ENCODE measurements around the gene SLC23A1.
"Not testable (repeated sequence)": the region's sequence is repeated elsewhere in the genome, so short reads cannot be mapped to it uniquely, and the experiment has no call there.

The SLC23A1 gene

GRCh38 chr5:139389701-139390638, 6.9 kb upstream of the SLC23A1 start, which contains the start of gene MZB1:
MZB1 (minus strand) TSS chr5:139389913; CDS start chr5:139389856, 57 bp downstream.
- no peak for DNase-seq (ENCODE audit: low spot score)

GRCh38 chr5:139388198-139388821, 5.2 kb upstream of the SLC23A1 start:
- DNase-seq (ENCODE audit: low spot score): no peak

- no peak for DNase-seq (ENCODE audit: low spot score)
Measured at GRCh38 chr5:139387611-139388197, 4.6 kb upstream of the SLC23A1 start.

DNA sequence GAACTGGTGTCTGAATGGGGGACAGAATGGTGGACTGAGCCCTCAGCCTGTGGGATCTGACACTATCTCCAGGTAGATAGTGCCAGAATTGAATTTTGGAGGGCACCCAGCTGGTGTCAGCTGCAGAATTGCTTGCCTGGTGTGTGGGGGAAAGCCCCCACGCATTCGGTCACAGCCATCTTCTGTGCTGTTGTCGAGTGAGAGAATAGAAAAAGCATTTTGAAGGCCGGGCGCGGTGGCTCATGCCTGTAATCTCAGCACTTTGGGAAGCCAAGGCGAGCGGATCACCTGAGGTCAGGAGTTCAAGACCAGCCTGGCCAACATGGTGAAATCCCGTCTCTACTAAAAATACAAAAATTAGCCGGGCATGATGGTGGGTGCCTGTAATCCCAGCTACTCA, 3.9 kb upstream of the SLC23A1 start:
- DNase-seq (ENCODE audit: low spot score): not testable (repeated sequence)

GRCh38 chr5:139386050-139386438, 2.9 kb upstream of the SLC23A1 start:
- DNase-seq (ENCODE audit: low spot score): no peak

- peak; percentile 44 for DNase-seq (ENCODE audit: low spot score)
Measured at GRCh38 chr5:139385061-139386049, 2.3 kb upstream of the SLC23A1 start.

DNA sequence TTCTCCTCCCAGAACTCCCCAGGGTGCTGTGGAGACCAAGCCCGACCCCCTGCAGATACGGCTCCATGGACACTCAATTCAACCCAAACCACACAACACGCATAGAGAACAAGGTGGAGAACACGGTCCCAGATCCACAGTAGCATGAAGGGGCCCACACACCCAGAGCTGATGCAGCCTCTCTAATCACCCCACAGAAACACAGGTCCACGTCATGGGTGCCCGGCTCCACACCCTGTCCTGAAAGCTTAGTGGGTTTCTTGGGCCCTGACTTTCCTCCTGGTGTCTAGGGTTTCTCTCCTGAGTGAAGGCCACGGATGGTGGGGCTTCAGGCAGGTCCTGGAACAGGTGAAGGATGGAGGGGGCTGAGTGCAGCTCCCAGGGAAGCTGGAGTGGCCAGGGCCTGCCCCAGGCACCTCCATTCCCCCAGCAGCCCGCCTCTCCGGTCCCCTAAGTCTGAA, 1.5 kb upstream of the SLC23A1 start:
- no peak for DNase-seq (ENCODE audit: low spot score)

DNA sequence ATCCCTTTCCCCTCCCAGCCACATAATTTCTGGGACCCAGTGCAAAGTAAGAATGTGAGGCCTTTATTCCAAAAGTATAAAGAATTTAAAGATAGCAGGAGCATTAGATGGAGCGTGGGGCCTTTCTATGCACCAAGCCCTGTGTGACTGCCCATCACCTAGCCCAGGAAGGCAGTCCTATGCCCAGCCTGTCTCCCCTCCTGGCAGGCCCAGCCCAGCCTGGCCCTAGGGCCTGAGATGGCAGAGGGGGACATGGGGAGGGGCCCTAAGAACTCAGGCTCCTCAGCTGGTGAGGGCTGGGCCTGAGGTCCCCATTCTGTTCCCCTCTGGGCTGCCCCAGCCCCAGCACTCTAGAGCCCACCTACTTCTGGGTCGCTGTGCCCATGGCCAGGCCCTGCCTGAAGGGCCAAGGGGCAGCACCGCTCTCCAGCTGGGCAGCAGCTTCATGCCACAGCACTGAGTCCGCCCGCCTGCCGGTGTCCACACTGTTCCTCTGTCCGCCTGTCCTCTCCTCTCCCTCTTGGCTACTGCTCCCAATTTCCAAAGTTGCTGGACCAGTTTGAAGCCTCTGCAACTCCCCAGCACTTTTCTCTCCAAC, 995 bp upstream of the SLC23A1 start:
- no peak for DNase-seq (ENCODE audit: low spot score)

- DNase-seq (ENCODE audit: low spot score): no peak
Measured at GRCh38 chr5:139382807-139383206, 290 bp downstream of the SLC23A1 start.

- no peak for DNase-seq (ENCODE audit: low spot score)
Measured at GRCh38 chr5:139381837-139382761, 998 bp downstream of the SLC23A1 start.

- no peak for DNase-seq (ENCODE audit: low spot score)
Measured at GRCh38 chr5:139379626-139380449, 3.3 kb downstream of the SLC23A1 start.

DNA sequence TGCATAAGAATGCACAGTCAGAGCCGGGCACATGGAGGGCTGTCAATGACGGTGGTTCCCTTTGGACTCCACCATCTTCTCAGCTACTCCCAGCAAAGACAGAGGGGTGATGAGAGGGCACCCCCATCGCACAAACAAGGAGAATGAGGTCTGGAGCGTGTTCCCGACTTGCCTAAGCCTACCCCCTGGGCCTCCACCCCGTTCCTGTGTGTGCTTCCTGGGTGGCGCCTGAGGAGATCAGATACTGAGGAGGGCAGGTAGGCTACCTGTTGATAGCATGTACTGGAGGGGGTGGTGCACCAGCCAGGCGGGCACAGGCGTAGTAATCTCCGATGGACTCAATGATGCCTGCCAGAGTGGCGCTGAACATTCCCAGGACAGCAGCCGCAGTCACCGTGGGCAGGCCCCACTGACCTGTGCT, 4.1 kb downstream of the SLC23A1 start:
- no peak for DNase-seq (ENCODE audit: low spot score)

DNA sequence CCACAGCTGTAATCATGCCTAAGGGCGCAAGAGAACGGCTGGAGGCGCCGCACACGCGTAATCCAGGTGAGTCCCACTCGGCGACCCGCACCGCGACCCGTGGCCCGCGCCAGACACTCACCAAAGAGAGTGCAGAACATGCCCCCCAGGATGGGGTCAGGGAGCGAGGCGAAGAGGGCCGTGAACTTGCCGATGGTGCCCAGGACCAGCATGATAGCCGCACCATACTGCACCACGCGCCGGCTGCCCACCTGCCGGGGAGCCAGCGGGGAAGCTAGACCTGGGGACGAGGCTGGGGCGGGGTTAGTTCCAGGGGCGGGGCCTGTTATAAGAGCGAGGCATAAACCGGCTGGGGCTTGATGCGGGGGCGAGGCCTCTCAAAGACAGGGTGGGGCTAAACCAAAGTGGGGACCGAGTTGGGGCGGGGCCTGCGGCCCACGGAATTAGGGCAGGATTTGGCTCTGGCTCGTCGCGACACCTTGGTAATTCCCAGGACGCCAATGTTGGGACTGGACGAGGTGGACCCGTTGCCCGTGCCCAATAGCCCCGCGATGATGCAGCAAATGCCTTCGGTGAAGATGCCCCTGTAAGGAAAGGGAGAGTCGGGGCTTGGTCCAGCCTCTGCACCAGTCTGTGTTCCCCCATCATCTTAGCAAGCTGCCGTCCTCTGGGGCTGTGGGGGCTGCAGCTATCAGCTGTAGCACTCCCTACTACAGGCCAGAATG, 4.8 kb downstream of the SLC23A1 start:
- no peak for DNase-seq (ENCODE audit: low spot score)

- no peak for DNase-seq (ENCODE audit: low spot score)
Measured at GRCh38 chr5:139377226-139377625, 5.9 kb downstream of the SLC23A1 start.

GRCh38 chr5:139376364-139376763, 6.7 kb downstream of the SLC23A1 start:
- DNase-seq (ENCODE audit: low spot score): no peak

- no peak for DNase-seq (ENCODE audit: low spot score)
Measured at GRCh38 chr5:139374909-139375308, 8.2 kb downstream of the SLC23A1 start.

- DNase-seq (ENCODE audit: low spot score): no peak
Measured at GRCh38 chr5:139371482-139372435, 11.3 kb downstream of the SLC23A1 start.

All from SW480 (cell line).